NCI-H1436 (cell line): ENCODE data around the gene AREG.

Experiments
- DNase-seq: peaks from one replicate; lab custom pipeline; 2025; lab: John Stamatoyannopoulos, UW

AREG gene

DNA sequence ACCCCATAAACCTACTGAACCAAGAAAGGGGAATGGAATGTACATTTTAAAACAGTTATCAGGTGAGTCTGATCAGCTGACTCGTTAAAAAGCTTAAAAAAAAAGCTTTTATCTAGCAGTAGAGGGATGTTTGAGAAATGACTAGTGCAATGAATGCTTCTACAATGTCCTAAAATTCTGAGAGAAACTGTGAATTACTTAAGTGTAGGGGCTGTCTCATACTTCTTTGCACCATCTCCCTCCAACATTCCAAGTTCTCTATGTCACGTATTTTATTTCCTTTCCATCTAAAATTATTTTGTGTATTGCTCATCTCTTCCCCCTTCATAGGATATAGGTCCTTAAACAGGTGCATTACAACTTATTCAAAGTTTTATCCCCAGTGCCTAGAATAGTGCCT, 11.9 kb upstream of the AREG start:
- DNase-seq: no peak

DNA sequence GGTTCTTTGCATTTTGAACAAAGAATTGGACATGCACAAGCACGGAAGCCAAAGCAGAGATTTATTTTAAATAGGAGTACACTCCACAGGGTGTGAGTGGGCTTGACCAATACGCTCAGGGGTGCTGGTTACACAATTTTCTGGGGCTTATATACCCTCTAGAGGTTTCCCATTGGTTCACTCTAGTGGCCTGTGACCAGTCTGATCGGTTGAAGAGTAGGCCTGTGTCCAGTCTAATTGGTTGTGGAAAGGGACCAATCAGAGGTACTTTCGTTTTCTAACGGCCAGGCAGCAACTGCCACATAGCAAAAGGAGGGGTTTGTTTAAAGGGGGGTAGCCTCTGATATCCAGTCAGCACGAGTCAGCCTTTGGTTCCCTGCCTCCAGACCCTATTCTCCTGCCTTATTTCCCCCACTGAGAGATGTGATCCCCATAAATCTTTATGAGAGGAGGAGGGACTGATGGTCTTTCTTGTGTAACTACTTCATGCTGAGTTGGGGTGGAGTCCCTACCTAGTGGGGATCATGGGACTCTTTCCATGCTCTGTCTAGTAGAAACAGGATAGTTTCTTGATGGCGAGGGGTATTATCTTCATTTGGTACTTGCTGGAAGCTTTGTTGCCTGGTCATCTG, 11.3 kb upstream of the AREG start:
- no peak for DNase-seq

DNA sequence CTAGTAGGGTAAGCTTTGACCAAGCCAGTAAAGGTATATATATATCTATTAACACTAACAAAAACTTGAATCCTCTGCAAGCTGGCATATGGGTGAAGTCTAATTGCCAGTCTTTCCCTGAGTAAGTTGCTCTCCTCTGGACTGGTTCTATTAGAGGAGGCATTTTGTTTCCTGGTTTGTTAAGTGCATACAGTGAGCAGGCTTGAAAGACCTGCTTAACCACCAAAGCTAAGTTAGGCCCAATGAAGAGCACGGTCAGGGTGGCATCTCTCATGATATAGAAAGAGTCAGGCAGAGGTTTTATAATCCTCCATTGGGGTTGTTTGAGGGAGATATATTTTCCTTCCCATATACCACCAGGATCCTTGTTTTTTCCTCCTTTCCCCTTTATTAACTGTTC, 9.6 kb upstream of the AREG start:
- no peak for DNase-seq

DNA sequence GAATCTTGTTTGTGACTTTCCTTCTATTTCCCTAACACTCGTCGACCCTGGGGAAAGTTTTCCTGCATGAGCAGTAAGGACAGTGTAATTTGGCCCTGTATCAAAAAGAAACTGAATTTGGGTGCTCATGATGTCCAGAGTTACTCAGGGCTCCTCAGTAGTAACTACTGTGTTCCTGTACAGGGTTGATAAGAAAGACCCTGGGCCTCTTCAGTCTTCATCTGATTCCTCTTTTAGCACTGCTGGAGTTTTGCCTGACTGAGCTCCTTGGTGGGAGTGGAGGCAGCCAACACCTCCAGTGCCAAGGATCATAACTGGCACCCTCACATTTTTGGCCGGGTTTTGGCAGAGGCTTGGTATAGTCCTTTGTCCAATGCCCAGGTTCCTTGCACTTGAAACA, 7.1 kb upstream of the AREG start:
- DNase-seq: no peak

DNA sequence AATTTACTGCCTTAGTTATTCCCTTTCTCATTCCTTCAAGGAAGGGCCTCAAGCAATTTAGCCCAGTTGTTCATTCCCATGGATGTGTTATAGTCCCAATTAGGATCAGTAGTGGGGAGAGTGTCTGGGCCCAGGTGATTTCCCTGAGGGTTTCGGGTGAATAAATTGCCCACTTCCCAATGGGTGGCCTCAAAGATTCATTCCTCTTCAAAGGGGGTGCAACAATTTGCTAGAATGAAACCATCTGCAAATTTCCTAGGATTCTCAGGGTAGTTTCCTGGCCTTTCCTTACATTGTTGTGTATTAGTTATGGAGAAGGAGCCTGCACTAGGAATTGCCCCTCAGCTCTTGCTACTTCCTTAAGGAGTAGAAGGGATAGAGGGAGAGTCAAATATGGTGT, 6.3 kb upstream of the AREG start:
- DNase-seq: no peak

DNA sequence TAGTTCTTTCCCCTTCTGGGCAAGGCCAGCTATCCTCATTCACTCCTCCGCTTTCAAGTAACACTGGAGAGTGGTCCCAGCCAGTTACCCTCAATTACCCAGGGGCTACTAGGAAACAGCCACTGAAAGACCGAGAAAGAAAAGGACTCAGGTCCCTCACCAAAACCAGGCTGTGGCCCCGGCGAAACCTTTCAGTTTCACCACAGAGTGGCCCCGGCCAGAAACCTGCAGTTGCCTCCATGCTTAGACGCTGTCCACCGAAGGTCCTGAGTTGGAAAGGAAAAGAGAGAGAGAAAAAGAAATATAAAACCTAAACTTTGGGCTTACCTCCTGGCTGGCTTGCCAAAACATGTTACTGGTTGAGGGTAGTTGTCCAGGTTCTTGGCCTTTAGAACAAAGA, 5.0 kb upstream of the AREG start:
- DNase-seq: no peak

DNA sequence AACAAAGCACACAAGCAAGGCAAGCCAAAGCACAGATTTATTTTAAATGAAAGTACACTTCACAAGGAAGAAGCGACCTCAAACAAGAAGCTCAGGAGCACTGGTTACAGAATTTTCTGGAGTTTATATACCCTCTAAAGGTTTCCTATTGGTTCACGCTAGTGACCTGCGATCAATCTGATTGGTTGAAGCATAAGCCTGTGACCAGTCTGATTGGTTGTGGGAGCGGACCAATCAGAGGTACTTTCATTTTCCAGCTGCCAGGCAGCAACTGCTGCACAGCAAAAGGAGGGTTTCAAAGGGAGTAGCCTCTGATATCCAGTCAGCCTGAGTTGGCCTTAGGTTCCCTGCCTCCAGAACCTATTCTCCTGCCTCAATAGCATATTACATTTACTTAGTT, 4.6 kb upstream of the AREG start:
- no peak for DNase-seq

DNA sequence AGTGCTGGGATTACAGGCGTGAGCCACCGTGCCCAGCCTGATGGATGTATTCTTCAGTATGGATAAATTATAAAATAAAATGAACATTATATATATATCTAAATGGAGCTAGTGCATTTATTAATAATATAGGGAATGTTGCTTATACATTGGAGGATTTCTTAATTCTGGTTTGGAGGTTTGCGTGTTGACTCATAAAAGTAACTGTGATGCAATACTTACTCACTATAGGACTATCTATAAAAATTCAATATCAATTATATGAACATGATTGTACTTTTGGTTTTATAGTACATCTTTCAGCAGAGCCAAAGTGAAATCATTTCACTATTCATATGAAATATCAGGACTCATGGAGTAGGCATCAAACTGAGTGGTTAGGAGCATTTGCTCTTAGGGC, 3.2 kb upstream of the AREG start:
- no peak for DNase-seq

DNA sequence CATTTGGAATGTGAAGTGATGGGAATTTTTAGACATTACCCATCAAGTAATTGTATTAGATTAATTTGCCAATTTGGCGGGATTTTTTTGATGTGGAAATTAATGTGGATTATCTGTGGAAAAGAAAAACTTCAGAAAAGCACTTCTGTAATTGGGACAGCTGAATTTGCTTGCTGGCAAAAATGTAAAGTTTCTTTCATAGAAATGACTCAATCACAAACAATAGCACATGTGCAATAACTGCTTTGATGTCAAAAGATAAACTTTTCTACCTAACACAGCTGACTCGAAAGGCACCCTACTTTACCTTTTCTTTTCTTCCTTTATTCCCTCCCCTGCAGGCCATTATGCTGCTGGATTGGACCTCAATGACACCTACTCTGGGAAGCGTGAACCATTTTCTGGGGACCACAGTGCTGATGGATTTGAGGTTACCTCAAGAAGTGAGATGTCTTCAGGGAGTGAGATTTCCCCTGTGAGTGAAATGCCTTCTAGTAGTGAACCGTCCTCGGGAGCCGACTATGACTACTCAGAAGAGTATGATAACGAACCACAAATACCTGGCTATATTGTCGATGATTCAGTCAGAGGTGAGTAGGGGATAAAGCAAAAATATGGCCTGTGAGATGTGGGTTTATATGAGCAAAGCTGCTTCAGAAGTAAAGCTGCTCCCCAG, 1.4 kb downstream of the AREG start:
- no peak for DNase-seq

DNA sequence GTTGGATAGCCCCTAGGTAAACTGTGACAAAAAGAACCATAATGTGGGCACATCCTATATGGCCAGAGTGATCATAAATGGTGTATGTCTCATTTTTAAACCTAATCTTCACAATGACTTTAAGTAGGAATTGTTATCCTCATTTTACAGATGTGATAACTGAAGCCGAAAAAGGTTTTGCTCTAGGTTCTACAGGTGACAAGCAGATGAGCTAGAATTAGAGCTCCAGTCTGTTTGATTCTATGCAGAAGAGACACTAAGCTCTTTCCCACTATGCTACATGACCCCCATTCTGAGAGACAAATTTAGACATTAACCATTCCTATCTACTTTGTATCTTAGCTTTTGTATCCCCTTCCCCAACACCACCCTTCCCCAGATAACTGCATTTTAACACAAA, 2.0 kb downstream of the AREG start:
- DNase-seq: no peak

DNA sequence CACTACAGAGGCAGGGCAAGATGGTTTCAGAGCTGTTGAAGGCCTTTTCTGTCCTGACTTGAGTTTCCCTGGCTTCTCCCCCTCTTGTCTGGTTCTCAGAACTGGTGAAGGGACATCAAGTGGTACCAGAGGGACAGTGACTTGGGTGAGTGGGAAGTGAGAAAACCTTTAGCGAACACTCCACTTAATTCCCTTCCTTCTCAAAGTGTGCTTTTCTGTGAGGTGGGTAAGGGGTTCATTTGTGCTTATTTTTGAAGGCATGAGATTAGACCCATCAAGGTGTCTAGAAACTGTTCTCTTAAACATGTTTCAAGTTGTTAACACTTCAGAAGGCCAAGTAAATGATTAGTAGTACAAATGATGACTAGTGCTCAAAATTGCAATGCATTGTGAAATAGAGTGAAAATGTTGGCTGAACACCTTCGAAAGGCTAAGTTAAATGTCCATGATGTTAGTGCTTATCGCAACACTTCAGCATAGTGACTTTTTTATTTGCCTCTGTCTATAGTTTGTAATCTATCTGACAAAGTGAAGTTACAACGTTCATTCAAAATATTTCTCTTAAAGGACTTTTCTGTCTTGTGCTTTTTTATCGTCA, 2.8 kb downstream of the AREG start:
- no peak for DNase-seq

DNA sequence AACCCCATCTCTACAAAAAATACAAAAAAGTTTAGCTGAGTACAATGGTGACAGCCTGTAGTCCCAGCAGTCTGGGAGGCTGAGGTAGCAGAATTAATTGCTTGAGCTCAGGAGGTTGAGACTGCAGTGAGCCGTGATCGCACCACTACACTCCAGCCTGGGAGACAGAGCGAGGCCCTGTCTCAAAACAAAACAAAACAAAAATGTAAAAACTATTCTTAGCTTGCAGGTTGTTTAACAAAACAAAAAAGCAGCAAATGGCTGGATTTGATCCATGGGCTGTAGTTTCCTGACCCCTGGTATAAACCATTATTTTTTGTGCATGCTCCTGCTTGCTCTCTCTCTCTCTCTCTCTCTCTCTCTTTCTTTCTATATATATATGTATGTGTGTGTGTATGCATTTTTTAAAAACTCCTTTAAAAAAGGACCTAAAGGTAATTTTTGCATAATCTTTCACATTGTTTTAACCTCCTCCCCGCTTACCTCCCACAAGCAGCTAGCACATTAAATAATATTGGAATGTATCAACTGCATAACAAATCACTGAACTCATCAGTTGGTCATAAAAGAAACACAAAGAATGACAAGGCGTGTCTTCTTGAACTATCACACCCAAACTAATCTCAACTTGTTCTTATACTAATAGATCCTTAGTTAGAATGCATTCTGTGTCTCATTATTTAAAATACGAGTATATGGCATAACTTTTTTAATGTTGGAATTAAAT, 4.8 kb downstream of the AREG start:
- no peak for DNase-seq

DNA sequence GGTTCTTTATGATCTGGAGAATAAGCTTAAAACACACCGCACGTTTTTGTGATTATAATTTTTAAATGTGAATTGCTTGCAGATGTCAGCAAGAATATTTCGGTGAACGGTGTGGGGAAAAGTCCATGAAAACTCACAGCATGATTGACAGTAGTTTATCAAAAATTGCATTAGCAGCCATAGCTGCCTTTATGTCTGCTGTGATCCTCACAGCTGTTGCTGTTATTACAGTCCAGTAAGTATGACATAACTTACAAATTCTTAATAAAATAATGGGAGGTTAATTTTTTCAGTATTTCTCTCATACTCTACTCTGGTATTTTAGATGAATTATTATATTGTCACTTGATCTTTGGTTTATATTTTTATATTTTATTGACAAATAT, 5.4 kb downstream of the AREG start:
- no peak for DNase-seq

DNA sequence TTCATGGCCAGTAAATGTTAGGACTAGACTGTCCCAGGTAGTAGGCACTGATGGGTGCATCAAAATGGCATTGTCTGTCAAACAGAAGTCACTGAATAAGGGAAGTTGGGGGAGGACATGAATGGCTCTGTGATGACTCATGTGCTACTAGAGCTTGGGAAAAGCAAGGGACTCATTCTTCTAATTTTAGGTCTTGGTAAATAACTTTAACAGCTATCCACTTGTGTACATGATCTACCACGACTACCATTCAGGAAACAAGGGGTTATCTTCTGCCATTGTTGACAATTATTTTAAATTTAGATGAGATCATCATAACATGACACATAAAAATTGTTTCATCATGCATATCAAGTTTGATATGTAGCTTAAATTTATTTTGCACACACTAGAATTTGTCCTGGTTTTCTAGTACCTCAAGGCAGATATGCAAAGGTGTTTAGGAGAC, 6.3 kb downstream of the AREG start:
- no peak for DNase-seq

DNA sequence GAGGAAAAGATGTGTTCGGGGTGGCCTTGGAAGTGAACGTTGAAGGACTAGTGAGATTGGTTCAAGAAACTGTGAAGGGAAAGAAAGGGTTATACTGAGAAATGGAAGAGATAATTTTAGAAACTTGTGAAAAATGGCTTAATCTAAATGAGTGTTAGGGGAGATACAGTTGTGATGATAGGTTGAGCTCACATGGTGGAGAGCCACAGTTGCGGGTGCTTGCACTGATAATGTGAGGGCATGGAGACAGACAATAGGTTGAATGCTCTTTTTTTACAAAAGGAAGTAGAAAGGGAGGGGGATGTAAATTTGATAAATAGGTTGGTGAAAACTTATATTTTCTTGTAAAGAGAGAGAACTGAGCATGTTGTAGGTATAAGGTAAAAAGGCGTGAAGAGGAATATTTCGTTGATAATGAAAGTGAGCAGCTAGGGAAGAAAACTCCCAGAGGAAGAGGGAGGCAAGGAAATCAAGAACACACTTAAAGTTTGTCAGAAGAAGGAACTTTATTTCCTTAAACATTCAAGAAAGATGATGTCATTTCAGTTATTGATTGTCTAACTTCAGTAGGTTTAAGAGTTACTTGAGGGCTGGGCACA, 8.2 kb downstream of the AREG start:
- no peak for DNase-seq

DNA sequence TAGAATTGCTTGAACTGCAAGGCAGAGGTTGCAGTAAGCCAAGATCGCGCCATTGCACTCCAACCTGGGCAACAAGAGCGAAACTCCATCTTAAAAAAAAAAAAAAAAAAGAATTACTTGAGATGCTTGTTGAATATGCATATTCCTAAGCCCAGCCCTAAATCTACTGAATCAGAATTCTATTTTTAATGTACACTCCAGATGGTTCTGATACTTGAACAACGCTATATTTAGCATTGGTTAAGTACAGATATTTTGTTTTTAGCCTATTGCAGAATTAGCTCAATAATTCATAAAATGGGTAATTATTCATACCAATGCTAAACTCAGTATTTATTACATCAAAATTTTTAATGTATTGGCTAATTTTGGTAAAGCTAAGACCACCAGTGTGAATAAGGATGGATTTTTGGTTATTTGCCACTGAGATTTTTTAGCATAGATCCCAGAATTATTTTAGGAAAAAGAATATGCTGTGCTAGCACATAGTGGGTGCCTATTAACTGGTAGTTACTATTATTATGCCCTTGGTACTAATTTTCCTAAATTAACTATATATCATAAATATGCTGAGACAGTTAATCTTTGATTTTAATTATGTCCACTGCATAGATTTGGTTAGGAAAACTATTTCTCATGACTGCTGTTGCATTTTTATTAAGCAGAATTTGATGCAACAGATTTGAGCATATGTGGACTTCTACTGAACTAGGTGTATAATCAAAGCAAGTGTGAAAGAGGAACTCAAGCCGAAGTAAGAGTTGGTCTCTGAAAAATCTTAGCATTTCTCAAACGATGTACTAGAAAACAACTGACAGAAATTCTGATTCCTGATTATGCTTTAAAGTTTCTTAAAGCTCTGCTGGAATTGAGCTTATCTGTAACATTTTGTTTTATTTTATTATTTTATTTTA, 9.2 kb downstream of the AREG start:
- DNase-seq: no peak

DNA sequence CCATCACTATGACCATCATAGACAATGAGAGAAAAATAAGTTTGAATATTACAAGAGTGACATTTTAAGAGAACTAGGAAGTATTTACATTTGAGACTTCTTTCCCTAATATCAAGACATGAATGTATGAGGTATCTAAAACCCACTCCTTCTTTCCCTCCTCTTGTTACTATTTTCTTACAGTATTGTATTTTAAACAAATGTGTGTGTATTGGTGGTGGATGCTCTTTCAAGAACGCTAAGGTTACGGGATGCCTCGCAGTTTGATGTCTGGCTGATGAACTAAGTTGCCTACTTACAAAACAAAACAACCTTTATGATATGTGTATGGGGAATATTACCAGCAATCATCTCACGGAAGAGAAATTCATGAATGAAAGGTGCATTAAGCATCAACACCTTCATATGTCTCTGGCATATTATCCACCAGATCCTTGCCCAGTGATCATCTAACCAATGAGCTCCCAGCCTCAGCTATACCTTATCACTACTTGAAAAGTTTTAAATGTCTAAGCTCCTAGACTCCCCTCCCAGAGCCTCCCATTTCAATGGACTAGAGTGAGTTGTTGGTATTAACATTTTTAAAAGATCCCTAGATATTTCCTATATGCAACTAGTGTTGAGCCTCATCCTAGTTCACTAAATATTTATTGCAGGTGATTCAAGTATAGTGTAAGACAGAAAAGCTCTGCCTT, 10.6 kb downstream of the AREG start:
- no peak for DNase-seq

DNA sequence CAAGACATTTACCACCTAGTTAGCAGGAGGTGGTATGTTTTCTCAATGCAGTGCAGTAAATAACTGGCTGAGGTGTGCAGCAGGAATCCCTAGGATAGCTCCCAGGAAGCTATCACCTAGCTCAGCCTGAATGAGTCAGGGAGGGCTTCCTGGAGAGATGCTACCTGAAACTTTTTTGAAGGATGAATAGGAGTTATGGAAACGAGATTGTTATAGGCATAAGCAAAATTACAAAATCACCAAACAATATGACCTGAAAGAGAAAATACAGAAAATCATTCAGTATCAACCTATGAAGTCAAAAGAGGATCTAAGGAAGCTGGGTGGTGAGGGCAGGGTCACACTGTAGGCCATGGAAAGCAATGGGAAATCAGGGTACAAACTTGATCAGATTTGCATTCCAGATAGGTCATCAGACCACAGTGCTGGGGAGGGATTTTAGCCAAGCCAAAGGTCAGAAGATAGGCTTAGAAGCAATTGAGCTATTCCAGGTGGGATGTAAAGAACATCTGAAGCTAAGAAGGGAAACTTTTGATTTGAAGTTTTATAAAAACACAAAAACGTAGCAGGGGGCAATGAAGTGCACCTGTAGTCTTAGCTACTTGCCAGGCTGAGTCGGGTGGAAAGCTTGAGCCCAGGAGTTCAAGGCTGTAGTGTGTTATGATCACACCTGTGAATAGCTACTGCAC, 11.3 kb downstream of the AREG start:
- no peak for DNase-seq

DNA sequence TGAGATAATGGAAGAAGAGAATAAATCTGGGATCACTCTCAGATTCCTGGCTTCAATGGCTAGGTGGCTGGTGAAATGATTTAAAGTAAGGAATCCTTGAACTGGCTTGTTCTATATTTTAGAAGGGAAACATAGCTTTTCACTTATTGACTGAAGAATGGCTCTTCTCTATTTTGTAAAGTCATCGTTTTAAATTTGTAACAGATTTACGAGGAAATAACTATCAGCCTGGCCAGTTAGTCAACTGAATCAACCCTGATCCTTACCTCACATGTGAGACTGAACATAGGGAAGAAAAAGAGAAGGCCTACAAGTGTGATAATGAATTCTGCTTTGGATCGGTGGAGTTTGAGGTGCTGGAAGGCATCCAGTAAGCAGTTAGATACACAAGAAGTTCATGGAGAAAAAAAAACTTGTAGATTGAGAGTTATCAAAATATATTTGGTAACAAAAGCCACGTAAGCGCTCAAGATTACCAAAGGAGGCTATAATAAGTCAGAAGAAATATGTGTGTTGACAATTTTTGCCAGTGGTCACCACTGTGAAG, 12.0 kb downstream of the AREG start:
- DNase-seq: no peak

DNA sequence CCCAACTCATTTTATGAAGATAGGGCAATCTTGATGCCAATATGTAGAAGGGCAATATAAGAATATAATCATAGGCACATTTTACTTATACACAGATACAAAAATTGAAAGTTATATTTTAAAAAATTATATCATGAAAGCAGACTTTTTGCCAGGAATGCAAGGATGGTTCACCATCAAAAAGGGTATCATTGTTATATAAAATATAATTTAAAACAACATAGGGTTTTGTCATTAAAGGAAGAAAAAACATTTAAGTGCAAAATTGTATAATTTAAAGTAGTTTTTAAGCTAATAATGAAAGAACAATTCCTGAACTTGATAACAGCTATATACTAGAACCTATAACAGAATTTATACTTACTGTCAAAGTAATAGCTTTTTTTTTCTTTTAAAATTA, 15.9 kb downstream of the AREG start:
- no peak for DNase-seq
